ENCODE measurements around the gene AHCTF1.
"Not testable (repeated sequence)": the region's sequence is repeated elsewhere in the genome, so short reads cannot be mapped to it uniquely, and the experiment has no call there.

AHCTF1 gene

GRCh38 chr1:246865921-246866320 lies 65.8 kb downstream of the AHCTF1 start:
- no peak for TF ChIP-seq CTCF (IDR thresholded peaks at IDR 0.05; ENCODE audit: extremely low read depth, missing control alignments)
- no peak for DNase-seq (ENCODE audit: low spot score)

- not testable (repeated sequence) for DNase-seq (ENCODE audit: low spot score)
Observed at GRCh38 chr1:246863791-246864190, 68.0 kb downstream of the AHCTF1 start.

- DNase-seq (ENCODE audit: low spot score), result no peak
- no peak for TF ChIP-seq CTCF (IDR thresholded peaks at IDR 0.05; ENCODE audit: extremely low read depth, missing control alignments)
Observed at GRCh38 chr1:246860401-246860800, 71.3 kb downstream of the AHCTF1 start.

GRCh38 chr1:246856371-246856770 lies 75.4 kb downstream of the AHCTF1 start:
- no peak for TF ChIP-seq CTCF (IDR thresholded peaks at IDR 0.05; ENCODE audit: extremely low read depth, missing control alignments)
- no peak for DNase-seq (ENCODE audit: low spot score)

GRCh38 chr1:246850640-246851039 lies 81.1 kb downstream of the AHCTF1 start:
- DNase-seq (ENCODE audit: low spot score), result not testable (repeated sequence)

- TF ChIP-seq CTCF (IDR thresholded peaks at IDR 0.05; ENCODE audit: extremely low read depth, missing control alignments), result no peak
- DNase-seq (ENCODE audit: low spot score), result no peak
Observed at GRCh38 chr1:246843876-246844275, 87.9 kb downstream of the AHCTF1 start.

GRCh38 chr1:246840761-246841160 lies 91.0 kb downstream of the AHCTF1 start:
- DNase-seq (ENCODE audit: low spot score), result not testable (repeated sequence)

- no peak for TF ChIP-seq CTCF (IDR thresholded peaks at IDR 0.05; ENCODE audit: extremely low read depth, missing control alignments)
Observed at GRCh38 chr1:246838118-246838456, 93.7 kb downstream of the AHCTF1 start.

GRCh38 chr1:246837418-246838117 lies 94.2 kb downstream of the AHCTF1 start:
- TF ChIP-seq CTCF (IDR thresholded peaks at IDR 0.05; ENCODE audit: extremely low read depth, missing control alignments), result no peak
- DNase-seq (ENCODE audit: low spot score), result no peak

More at GRCh38 chr1:246838118-246838456, 93.7 kb downstream of the AHCTF1 start:
- DNase-seq (ENCODE audit: low spot score), result no peak
